ENCODE results near the gene ATP13A3.
A peak's percentile ranks its signal among the peaks of the same experiment; 100 is the strongest.

Gene ATP13A3

GRCh38 chr3:194389269-194389668 is 97.5 kb downstream of the ATP13A3 start:
- Histone ChIP-seq H3K9ac (no peak overlapping the region), H4K20me1 (no peaks in the 10 kb centered on the region), H3K4me1 (peaks cover 1% of the 10 kb centered on the region; the same call in 1 of the 2 replicates), H3K4me3 (no peak overlapping the region), H3K9me3 (peaks cover 65% of the 10 kb centered on the region), H3K36me3 (no peaks in the 10 kb centered on the region), H3K27ac (no peak overlapping the region), H3K27me3 (no peaks in the 10 kb centered on the region), H3K4me2 (no peak overlapping the region)
- TF ChIP-seq Cebpa-rat (IDR thresholded peaks at IDR 0.05) = no peak

DNA sequence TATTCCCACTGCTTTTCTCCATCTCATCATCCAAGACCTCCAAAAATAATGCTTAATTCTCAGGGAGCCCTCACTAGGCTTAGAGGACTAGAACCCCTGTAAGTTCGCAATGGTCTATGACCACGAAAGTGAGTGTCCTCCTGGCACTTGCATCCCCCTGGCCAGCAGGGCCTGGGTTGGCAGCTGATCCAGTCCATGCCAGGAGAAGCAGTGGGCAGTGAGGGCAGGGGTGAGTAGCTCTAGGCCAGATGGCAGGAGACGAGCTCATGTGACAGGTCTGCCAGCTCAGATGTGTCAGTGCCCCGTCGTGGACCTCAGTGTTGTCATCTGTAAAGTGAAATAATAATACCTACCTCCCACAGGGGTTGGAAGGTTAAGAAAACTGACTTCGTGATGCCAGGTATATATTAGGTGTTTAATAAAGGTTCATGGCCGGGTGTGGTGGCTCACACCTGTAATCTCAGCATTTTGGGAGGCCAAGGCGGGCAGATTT is 98.8 kb downstream of the ATP13A3 start:
- no peaks in the 10 kb centered on the region for H4K20me1 ChIP-seq
- H3K4me2 ChIP-seq = no peak overlapping the region
- H3K27me3 ChIP-seq = no peaks in the 10 kb centered on the region
- no peak overlapping the region for H3K9ac ChIP-seq
- no peak for TF ChIP-seq Cebpa-rat (IDR thresholded peaks at IDR 0.05)
- peaks cover 65% of the 10 kb centered on the region for H3K9me3 ChIP-seq
- no peak overlapping the region for H3K4me3 ChIP-seq
- no peaks in the 10 kb centered on the region for H3K36me3 ChIP-seq
- H3K4me1 ChIP-seq = peaks cover 5% of the 10 kb centered on the region
- no peak overlapping the region for H3K27ac ChIP-seq

GRCh38 chr3:194387276-194387675 is 99.5 kb downstream of the ATP13A3 start:
- no peaks in the 10 kb centered on the region for H4K20me1 ChIP-seq
- peaks cover 61% of the 10 kb centered on the region for H3K9me3 ChIP-seq
- no peaks in the 10 kb centered on the region for H3K36me3 ChIP-seq
- H3K27ac ChIP-seq = no peak overlapping the region
- no peak for TF ChIP-seq Cebpa-rat (IDR thresholded peaks at IDR 0.05)
- H3K4me2 ChIP-seq = no peak overlapping the region
- no peaks in the 10 kb centered on the region for H3K27me3 ChIP-seq
- no peak overlapping the region for H3K4me3 ChIP-seq
- H3K9ac ChIP-seq = no peak overlapping the region
- H3K4me1 ChIP-seq = peaks cover 12% of the 10 kb centered on the region

GRCh38 chr3:194386648-194387047 is 100.2 kb downstream of the ATP13A3 start:
- H3K4me3 ChIP-seq = no peak overlapping the region
- no peak for TF ChIP-seq Cebpa-rat (IDR thresholded peaks at IDR 0.05)
- H3K36me3 ChIP-seq = no peaks in the 10 kb centered on the region
- peaks cover 55% of the 10 kb centered on the region for H3K9me3 ChIP-seq
- no peak overlapping the region for H3K4me2 ChIP-seq
- H3K4me1 ChIP-seq = peaks cover 13% of the 10 kb centered on the region
- H3K27ac ChIP-seq = no peak overlapping the region
- H4K20me1 ChIP-seq = no peaks in the 10 kb centered on the region
- no peaks in the 10 kb centered on the region for H3K27me3 ChIP-seq
- no peak overlapping the region for H3K9ac ChIP-seq

DNA sequence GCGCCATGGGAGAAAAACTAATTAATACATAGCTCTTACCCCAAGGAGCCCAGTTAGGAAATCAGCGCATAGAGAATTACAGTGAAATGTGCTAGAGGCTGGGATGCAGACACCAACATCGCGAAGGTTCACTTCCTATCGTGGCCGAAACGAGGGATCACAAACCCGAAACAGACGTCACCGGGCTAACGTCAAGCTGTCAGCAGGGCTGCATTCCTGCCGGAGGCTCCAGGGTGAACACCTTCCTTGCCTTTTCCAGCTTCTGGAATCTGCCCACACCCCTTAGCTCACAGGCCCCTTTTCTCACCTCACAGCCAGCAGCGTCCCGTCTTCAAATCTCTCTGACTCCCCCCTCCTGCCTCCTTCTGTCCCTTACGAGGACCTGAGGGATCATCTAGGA is 100.7 kb downstream of the ATP13A3 start:
- H3K4me1 ChIP-seq = peaks cover 13% of the 10 kb centered on the region
- H4K20me1 ChIP-seq = no peaks in the 10 kb centered on the region
- no peak overlapping the region for H3K27ac ChIP-seq
- no peaks in the 10 kb centered on the region for H3K27me3 ChIP-seq
- H3K4me3 ChIP-seq = no peak overlapping the region
- TF ChIP-seq Cebpa-rat (IDR thresholded peaks at IDR 0.05) = no peak
- no peak overlapping the region for H3K9ac ChIP-seq
- no peaks in the 10 kb centered on the region for H3K36me3 ChIP-seq
- no peak overlapping the region for H3K4me2 ChIP-seq
- H3K9me3 ChIP-seq = peaks cover 49% of the 10 kb centered on the region

DNA sequence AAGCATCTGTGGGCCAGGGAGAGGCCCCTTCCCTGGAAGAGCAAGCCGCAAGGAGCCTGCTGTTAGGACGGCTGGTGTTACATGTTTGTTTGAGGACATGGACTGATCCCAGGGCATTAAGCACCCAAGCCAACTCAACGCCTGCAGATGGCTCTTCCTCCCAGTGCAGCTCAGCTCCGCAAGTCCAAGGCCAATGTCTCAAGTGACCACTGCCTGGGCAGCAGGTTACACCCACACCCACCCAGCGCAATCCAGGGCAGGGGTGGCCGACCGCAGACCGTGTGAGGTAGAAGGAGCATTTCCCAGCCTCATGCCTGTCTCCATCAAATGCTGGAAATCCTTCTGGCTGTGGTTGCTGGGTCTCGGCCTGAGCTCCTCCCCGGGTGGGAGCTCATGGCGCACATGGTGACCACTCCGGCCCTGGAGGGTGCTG is 102.2 kb downstream of the ATP13A3 start:
- H3K27me3 ChIP-seq = no peaks in the 10 kb centered on the region
- H4K20me1 ChIP-seq = no peaks in the 10 kb centered on the region
- peaks cover 35% of the 10 kb centered on the region for H3K9me3 ChIP-seq
- no peaks in the 10 kb centered on the region for H3K36me3 ChIP-seq
- no peak overlapping the region for H3K4me3 ChIP-seq
- H3K4me2 ChIP-seq = no peak overlapping the region
- peaks cover 13% of the 10 kb centered on the region for H3K4me1 ChIP-seq
- no peak for TF ChIP-seq Cebpa-rat (IDR thresholded peaks at IDR 0.05)
- H3K9ac ChIP-seq = no peak overlapping the region
- no peak overlapping the region for H3K27ac ChIP-seq

- Histone ChIP-seq H3K4me2 (no peak overlapping the region), H4K20me1 (no peaks in the 10 kb centered on the region), H3K9ac (no peak overlapping the region), H3K27me3 (no peaks in the 10 kb centered on the region), H3K27ac (no peak overlapping the region), H3K9me3 (peaks cover 31% of the 10 kb centered on the region), H3K36me3 (no peaks in the 10 kb centered on the region), H3K4me3 (no peak overlapping the region), H3K4me1 (peaks cover 13% of the 10 kb centered on the region)
- TF ChIP-seq Cebpa-rat (IDR thresholded peaks at IDR 0.05) = no peak
These were observed 102.6 kb downstream of the ATP13A3 start for GRCh38 chr3:194384156-194384555.

GRCh38 chr3:194383276-194383940 is 103.4 kb downstream of the ATP13A3 start:
- H4K20me1 ChIP-seq = no peaks in the 10 kb centered on the region
- H3K4me2 ChIP-seq = peak overlapping the region; percentile 44
- H3K4me3 ChIP-seq = no peak overlapping the region
- H3K4me1 ChIP-seq = peaks cover 13% of the 10 kb centered on the region
- H3K9ac ChIP-seq = no peak overlapping the region
- H3K27ac ChIP-seq = peak overlapping the region; percentile 12; the same call in 1 of the 2 replicates
- no peaks in the 10 kb centered on the region for H3K36me3 ChIP-seq
- H3K9me3 ChIP-seq = peaks cover 24% of the 10 kb centered on the region
- no peaks in the 10 kb centered on the region for H3K27me3 ChIP-seq
- no peak for TF ChIP-seq Cebpa-rat (IDR thresholded peaks at IDR 0.05)

DNA sequence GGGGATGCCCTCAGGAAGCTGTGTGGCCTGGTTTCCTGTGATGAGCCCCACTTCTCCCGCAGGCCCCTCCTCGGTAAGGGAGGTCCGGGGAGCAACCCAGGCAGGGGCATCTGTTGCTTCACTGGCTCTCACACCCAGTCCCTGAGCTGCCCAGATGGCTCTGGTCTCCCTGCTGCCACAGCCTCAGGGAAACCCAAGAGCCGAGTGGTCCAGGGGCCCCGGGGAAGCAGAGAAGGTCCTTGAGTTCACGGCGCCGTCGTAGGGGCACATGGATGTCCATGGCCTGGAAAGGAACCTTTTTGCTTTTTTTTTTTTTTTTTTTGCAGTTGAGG is 103.9 kb downstream of the ATP13A3 start:
- H3K9me3 ChIP-seq = peaks cover 18% of the 10 kb centered on the region
- no peaks in the 10 kb centered on the region for H4K20me1 ChIP-seq
- peak overlapping the region; percentile 44 for H3K4me2 ChIP-seq
- peaks cover 13% of the 10 kb centered on the region for H3K4me1 ChIP-seq
- H3K27ac ChIP-seq = peak overlapping the region; percentile 12; the same call in 1 of the 2 replicates
- no peak overlapping the region for H3K4me3 ChIP-seq
- H3K27me3 ChIP-seq = no peaks in the 10 kb centered on the region
- no peaks in the 10 kb centered on the region for H3K36me3 ChIP-seq
- no peak overlapping the region for H3K9ac ChIP-seq
- no peak for TF ChIP-seq Cebpa-rat (IDR thresholded peaks at IDR 0.05)

DNA sequence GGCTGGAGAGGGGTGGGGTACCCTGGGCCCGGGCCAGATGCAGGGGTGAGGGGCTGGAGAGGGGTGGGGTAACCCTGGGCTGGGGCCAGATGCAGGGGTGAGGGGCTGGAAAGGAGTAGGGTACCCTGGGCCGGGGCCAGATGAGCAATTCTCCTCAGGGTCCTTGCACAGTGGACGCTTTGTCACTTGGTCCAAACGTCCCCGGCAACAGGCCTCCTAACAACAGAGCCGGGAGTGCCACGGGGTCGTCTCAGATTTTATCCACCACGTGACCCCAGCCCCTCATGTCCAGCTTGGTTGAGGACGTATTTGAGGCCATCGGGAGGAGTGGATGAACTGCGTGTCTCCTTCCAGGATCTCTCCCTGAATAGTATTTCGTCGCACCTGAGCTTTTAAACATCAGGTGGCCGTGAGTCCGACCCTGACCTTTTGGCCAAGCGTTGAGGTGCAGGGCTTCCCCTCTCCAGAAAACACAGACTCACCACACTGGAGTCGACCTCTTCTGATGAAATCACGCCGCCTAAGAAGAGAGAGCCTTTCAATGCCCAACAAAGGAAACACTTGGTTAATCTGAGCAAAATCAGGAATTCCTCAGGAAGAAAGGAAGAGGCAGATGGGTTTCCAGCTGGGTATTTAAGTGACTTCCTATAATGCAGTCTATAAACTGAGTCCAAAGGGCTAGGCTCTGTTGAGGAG is 104.5 kb downstream of the ATP13A3 start:
- Histone ChIP-seq H4K20me1 (no peaks in the 10 kb centered on the region), H3K9me3 (peaks cover 14% of the 10 kb centered on the region), H3K4me3 (no peak overlapping the region), H3K27me3 (no peaks in the 10 kb centered on the region), H3K4me1 (peaks cover 16% of the 10 kb centered on the region), H3K9ac (no peak overlapping the region), H3K27ac (0 out of 2 replicates have a peak overlapping the region, but pooled peaks have one; percentile 12), H3K36me3 (no peaks in the 10 kb centered on the region), H3K4me2 (peak overlapping the region; percentile 44)
- TF ChIP-seq Cebpa-rat (IDR thresholded peaks at IDR 0.05) = no peak

Data from BLaER1 (cell line).